Lung (tissue), 12 donors: ENCODE measurements around the gene GALNT10. TPM values are rescaled to one million over a fixed set of nuclear protein-coding genes. Genes with fewer than 3 reads are reported as not detected.

ENCODE experiments used
- ATAC-seq: fragments of 200-7000 bp; cut with Tn5 transposase; one replicate; pipeline ENCODE4 v1.9.1; 2020; ENCODE audit warnings: moderate number of reproducible peaks; ENCODE audit not compliant: insufficient read depth, low FRiP score
- DNase-seq, 3 donors: peaks; one replicate each; pipeline ENCODE4 v3.0.0-alpha.2; 2013 to 2017
- H3K27ac ChIP-seq, 2 donors: one replicate each; pipeline ENCODE4 v1.5.1; 2013; ENCODE audit warnings: mild to moderate bottlenecking in 2 of 2, moderate library complexity in 2 of 2, control low read depth in 1 of 2, inconsistent platforms in 1 of 2, low read depth in 1 of 2, low read length in 1 of 2
- H3K27me3 ChIP-seq, 3 donors: one replicate each; pipeline ENCODE4 v1.5.1; 2013; ENCODE audit warnings: low read length in 2 of 3; ENCODE audit not compliant: control insufficient read depth in 3 of 3, insufficient read depth in 3 of 3
- H3K36me3 ChIP-seq, 4 donors: one replicate each; pipeline ENCODE4 v1.5.1; 2013; ENCODE audit warnings: low read length in 4 of 4, mild to moderate bottlenecking in 1 of 4, moderate library complexity in 1 of 4; ENCODE audit not compliant: control insufficient read depth in 4 of 4, insufficient read depth in 4 of 4
- H3K4me1 ChIP-seq, 5 donors: one replicate each; pipeline ENCODE4 v1.5.1; 2013; ENCODE audit warnings: low read length in 5 of 5, mild to moderate bottlenecking in 2 of 5, moderate library complexity in 1 of 5; ENCODE audit not compliant: control insufficient read depth in 5 of 5, insufficient read depth in 5 of 5
- H3K4me3 ChIP-seq: one replicate; pipeline ENCODE4 v1.5.1; 2013; ENCODE audit warnings: mild to moderate bottlenecking, control low read depth, moderate library complexity
- H3K9ac ChIP-seq, 2 donors: one replicate each; pipeline ENCODE4 v1.5.1; 2013; ENCODE audit warnings: low read length in 2 of 2, control low read depth in 1 of 2; ENCODE audit not compliant: insufficient read depth in 1 of 2
- H3K9me3 ChIP-seq, 4 donors: one replicate each; pipeline ENCODE4 v1.5.1; 2013; ENCODE audit warnings: low read length in 3 of 4, mild to moderate bottlenecking in 1 of 4, moderate library complexity in 1 of 4; ENCODE audit not compliant: control insufficient read depth in 4 of 4, insufficient read depth in 3 of 4
- WGBS, 2 donors: extraction: QIAGEN DNeasy Blood & Tissue Kit; methylation state at CpG; one replicate each; pipeline ENCODE4 v1.1.7; 2013; 5-methylcytosine and 5-hydroxymethylcytosine counted together
- polyA plus RNA-seq, 2 donors: library from polyadenylated mRNA; stranded (reverse); fragments of 200-250 nt; gene quantifications; one replicate each; pipeline ENCODE4 v1.2.1, GENCODE V29; 2013
- total RNA-seq, 2 donors: library from RNA; depleted of rRNA in 1 of 2; stranded (reverse); fragments of >200 nt in 1 of 2; gene quantifications; one replicate each; pipeline ENCODE4 v1.2.1, GENCODE V29; 2014 to 2021
- TF ChIP-seq, protein P1 (sequence below): IDR thresholded peaks from 2 replicates; pipeline ENCODE4 v1.5.1; 2012; ENCODE audit warnings: mild to moderate bottlenecking; ENCODE audit errors: control extremely low read depth, extremely low read depth
- donor health status: control.
- donor health status: control.
- donor health status: Bipolar disorder and iron deficiency.
- donor health status: healthy.
- donor health status: DM: yes; HTN: yes; CAD: no.

GALNT10 gene
- total and polyA plus RNA-seq, 4 donors: 9.0 to 70.2 (median 22.0) TPM

DNA sequence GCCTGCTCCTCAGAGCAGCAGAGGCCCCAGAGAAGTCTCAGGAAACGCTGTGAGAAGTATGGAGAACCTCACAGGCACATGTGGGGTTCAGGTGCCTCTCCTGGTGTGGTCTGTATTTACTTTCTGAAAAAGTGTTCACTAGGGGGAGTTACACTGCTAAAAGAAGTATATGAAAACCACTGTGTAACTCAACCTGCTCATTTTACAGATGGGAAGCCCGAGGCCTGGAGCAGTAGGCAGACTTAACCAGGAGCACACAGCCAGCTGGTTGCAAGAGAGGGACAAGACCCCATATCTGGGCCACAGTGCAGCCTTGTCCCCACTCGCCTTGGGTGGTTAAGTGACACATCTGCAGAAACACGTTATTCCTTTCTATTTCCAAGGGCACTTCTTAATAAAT, 142.5 kb downstream of the GALNT10 start:
- no peaks in the 10 kb centered on the region for H3K27me3 ChIP-seq
- no peak overlapping the region for H3K4me3 ChIP-seq
- no peaks in the 10 kb centered on the region for H3K9me3 ChIP-seq
- peaks cover 0 to 11% (median 0%) of the 10 kb centered on the region in 4 donors for H3K36me3 ChIP-seq
- no peak overlapping the region for H3K9ac ChIP-seq
- no peak for DNase-seq
- TF ChIP-seq, protein P1, sequence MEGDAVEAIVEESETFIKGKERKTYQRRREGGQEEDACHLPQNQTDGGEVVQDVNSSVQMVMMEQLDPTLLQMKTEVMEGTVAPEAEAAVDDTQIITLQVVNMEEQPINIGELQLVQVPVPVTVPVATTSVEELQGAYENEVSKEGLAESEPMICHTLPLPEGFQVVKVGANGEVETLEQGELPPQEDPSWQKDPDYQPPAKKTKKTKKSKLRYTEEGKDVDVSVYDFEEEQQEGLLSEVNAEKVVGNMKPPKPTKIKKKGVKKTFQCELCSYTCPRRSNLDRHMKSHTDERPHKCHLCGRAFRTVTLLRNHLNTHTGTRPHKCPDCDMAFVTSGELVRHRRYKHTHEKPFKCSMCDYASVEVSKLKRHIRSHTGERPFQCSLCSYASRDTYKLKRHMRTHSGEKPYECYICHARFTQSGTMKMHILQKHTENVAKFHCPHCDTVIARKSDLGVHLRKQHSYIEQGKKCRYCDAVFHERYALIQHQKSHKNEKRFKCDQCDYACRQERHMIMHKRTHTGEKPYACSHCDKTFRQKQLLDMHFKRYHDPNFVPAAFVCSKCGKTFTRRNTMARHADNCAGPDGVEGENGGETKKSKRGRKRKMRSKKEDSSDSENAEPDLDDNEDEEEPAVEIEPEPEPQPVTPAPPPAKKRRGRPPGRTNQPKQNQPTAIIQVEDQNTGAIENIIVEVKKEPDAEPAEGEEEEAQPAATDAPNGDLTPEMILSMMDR: no peak
- H3K4me1 ChIP-seq: no peaks in the 10 kb centered on the region
- H3K27ac ChIP-seq: no peak overlapping the region
- 94 to 97% methylated on average over 4 of the region's 4 CpGs for WGBS, 2 donors
- no peak for ATAC-seq

DNA sequence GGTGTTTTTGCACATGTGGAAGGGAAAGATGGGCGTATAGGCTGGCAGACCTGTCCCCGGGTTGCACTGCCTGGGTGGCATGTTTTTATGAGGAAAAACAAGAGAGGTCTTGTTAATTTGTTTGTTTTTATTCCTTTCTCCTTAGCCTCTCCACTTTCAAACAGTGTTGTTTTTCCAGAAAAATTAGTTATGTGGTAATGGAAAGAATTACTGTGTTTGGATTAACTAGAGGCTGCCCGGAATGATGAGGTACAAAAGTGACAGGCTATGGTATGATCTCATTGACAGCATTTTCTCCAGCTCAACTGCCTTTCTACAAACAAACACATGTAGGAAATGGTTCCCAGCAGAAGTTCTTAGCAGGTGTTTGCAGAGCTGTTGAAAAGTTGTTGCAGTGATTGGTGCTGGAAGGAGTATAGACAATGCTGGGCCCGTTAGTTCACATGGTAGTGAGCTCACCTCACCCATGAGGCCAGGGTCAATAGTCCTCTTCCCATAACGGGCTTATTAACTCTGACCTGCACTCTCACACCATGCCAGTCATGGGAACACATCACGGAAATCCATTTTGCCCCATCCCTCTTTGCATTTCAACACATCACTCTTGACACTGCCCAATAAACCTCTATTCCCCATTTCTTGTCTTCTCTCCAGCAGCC, 144.0 kb downstream of the GALNT10 start:
- H3K4me1 ChIP-seq: peaks cover 0 to under 1% (median 0%) of the 10 kb centered on the region in 5 donors
- DNase-seq (peak in 1 of 3 donors; percentile 8), ATAC-seq (no peak)
- WGBS, 2 donors: 79 to 84% methylated on average over 6 of the region's 6 CpGs
- H3K9ac ChIP-seq: no peak overlapping the region
- no peak overlapping the region for H3K27ac ChIP-seq
- TF ChIP-seq, protein P1: no peak
- no peaks in the 10 kb centered on the region for H3K27me3 ChIP-seq
- H3K4me3 ChIP-seq: no peak overlapping the region
- no peaks in the 10 kb centered on the region for H3K9me3 ChIP-seq
- peaks cover 0 to 11% (median 0%) of the 10 kb centered on the region in 4 donors for H3K36me3 ChIP-seq

DNA sequence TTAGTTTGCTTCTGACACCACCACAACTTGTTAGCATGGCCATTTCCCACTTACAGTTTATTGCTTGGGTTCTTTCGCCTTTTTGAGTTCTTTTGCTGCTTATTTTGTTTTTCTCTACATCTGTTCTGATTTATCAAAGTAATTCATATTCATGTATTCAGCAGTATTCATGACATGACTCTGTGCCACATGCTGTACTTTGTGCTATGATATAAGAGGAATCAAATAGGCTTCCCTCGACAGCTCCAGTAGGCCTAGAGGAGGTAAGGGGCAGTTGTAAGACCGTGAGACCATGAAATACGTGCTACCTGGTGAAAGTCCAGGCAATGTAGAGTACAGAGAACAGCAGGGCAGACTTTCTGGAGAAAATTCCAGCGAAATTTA, 144.5 kb downstream of the GALNT10 start:
- TF ChIP-seq, protein P1: no peak
- Histone ChIP-seq H3K9ac (no peak overlapping the region), H3K4me1 (peaks cover 0 to 3% (median 0%) of the 10 kb centered on the region in 5 donors), H3K4me3 (no peak overlapping the region), H3K27me3 (no peaks in the 10 kb centered on the region), H3K27ac (no peak overlapping the region), H3K9me3 (no peaks in the 10 kb centered on the region), H3K36me3 (peaks cover 0 to 12% (median 0%) of the 10 kb centered on the region in 4 donors)
- ATAC-seq (no peak), DNase-seq (no peak)
- WGBS, 2 donors: 96% methylated on average over 5 of the region's 5 CpGs

DNA sequence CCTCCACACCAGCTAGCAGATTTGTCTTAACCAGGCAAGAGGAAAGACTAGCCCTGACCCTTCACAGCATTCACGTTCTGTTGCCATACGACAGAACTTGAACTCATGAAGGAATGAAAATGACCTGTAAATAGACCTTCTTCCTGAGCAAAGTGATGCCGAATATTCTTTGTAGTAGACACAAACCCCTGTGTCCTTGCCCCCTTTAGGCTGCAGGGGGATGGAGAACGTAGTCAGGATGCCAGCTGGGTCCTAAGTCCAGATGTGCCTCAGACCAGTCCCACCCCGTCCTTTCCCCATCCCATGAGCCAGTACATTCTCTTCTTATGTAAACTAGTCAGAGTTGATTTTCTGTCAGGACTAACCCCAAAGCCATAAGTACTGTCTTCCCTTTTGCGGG, 151.1 kb downstream of the GALNT10 start:
- Histone ChIP-seq H3K9ac (no peak overlapping the region), H3K27me3 (no peaks in the 10 kb centered on the region), H3K36me3 (peaks cover 0 to 8% (median 0%) of the 10 kb centered on the region in 4 donors), H3K27ac (no peak overlapping the region), H3K4me3 (no peak overlapping the region), H3K4me1 (peaks cover 0 to 3% (median 0%) of the 10 kb centered on the region in 5 donors), H3K9me3 (no peaks in the 10 kb centered on the region)
- ATAC-seq (no peak), DNase-seq (no peak)
- WGBS, 2 donors: 95% methylated on average over 6 of the region's 6 CpGs
- TF ChIP-seq, protein P1: no peak
